GM12878 (cell line): ENCODE results near the gene TMEM91. TPM values are rescaled to one million over a fixed set of nuclear protein-coding genes. Genes with fewer than 3 reads are reported as not detected.

Source experiments
- ATAC-seq: fragments of 200-7000 bp; cut with Tn5 transposase; 3 replicates; pipeline ENCODE4 v1.9.1; 2020; ENCODE audit warnings: mild to moderate bottlenecking, moderate library complexity
- BruUV-seq: library from RNA; stranded (reverse); fragments of 400-500 nt; replicated peaks from 2 replicates; lab custom pipeline; 2021; lab: Mats Ljungman, UMichigan
- CTCF ChIA-PET: fragments of 300-600 bp; sonication (Branson Sonifier 250); formaldehyde crosslinking; extraction: SDS; loops from one replicate; lab custom pipeline; 2021; ENCODE audit warnings: inconsistent platforms; lab: Yijun Ruan, JAX
- POLR2A ChIA-PET: fragments of 350-600 bp; formaldehyde crosslinking; extraction: SDS; loops from one replicate; lab custom pipeline; 2021; ENCODE audit warnings: inconsistent platforms; lab: Charles Lee
- RAD21 ChIA-PET: fragments of 300-600 bp; sonication (Branson Sonifier 250); formaldehyde crosslinking; loops from one replicate; lab custom pipeline; 2023; ENCODE audit warnings: antibody characterized with exemption; ENCODE audit not compliant: unreplicated experiment; lab: Charles Lee
- SMC1A ChIA-PET: fragments of 300-600 bp; sonication (Branson Sonifier 250); formaldehyde crosslinking; loops from one replicate; lab custom pipeline; 2023; ENCODE audit not compliant: unreplicated experiment, uncharacterized antibody; lab: Charles Lee
- DNase-seq: peaks from one replicate; pipeline ENCODE4 v3.0.0-alpha.2; 2011; ENCODE audit warnings: low read depth, low spot score
- FAIRE-seq: peaks from 3 replicates; lab custom pipeline; 2011; peaks lifted over from hg19 to GRCh38; lab: Jason Lieb, UNC
- H2AFZ ChIP-seq: 2 replicates; pipeline ENCODE4 v1.6.0; 2011; ENCODE audit warnings: low read depth, low read length, control low read depth; ENCODE audit not compliant: control insufficient read depth
- H3K27ac ChIP-seq: 2 replicates; pipeline ENCODE4 v1.5.1; 2011; ENCODE audit warnings: control low read depth; ENCODE audit not compliant: control insufficient read depth, insufficient read depth
- H3K27me3 ChIP-seq, 2 experiments: replicated peaks in 1 of 2; 2 replicates each; pipeline versions ENCODE4 v1.6.0 to v1.6.1; 2011; ENCODE audit warnings: low read length in 1 of 2; ENCODE audit not compliant: control insufficient read depth in 2 of 2, insufficient read depth in 2 of 2
- H3K36me3 ChIP-seq, 2 experiments: 2 replicates each; pipeline ENCODE4 v1.5.1; 2011; ENCODE audit warnings: low read length in 1 of 2; ENCODE audit not compliant: control insufficient read depth in 2 of 2, insufficient read depth in 2 of 2
- H3K4me1 ChIP-seq: 2 replicates; pipeline ENCODE4 v1.6.1; 2011; ENCODE audit warnings: mild to moderate bottlenecking, low read length, moderate library complexity, mixed read lengths; ENCODE audit not compliant: control insufficient read depth, insufficient read depth
- H3K4me2 ChIP-seq: 2 replicates; pipeline ENCODE4 v1.6.0; 2011; ENCODE audit warnings: control low read depth; ENCODE audit not compliant: control insufficient read depth, insufficient read depth
- H3K4me3 ChIP-seq: fragments of 200-600 bp; sonication (generic); 2 replicates; pipeline ENCODE4 v1.5.1; 2016
- H3K79me2 ChIP-seq: 2 replicates; pipeline ENCODE4 v1.6.0; 2011; ENCODE audit warnings: low read length; ENCODE audit not compliant: control insufficient read depth, insufficient read depth
- H3K9ac ChIP-seq: 2 replicates; pipeline ENCODE4 v1.8.0; 2011; ENCODE audit warnings: low read length, control low read depth, mixed read lengths; ENCODE audit not compliant: control insufficient read depth, insufficient read depth
- H3K9me3 ChIP-seq: replicated peaks from 3 replicates; pipeline ENCODE4 v1.5.1; 2011; ENCODE audit warnings: mild to moderate bottlenecking, low read length; ENCODE audit not compliant: control insufficient read depth, insufficient read depth
- H4K20me1 ChIP-seq: 2 replicates; pipeline ENCODE4 v1.6.0; 2011; ENCODE audit not compliant: control insufficient read depth, insufficient read depth
- BHLHE40 ChIP-seq, 2 experiments: fragments of 450-650 bp in 1 of 2; IDR thresholded peaks; 2 replicates each; pipeline ENCODE4 v1.6.1; 2011 to 2017; ENCODE audit warnings: low read depth in 2 of 2, borderline replicate concordance in 1 of 2, improper control_type of control experiment in 1 of 2, low read length in 1 of 2, mild to moderate bottlenecking in 1 of 2
- HDAC6 ChIP-seq: fragments of 200-600 bp; sonication (generic); IDR thresholded peaks from one replicate; pipeline ENCODE4 v1.8.0; 2017; ENCODE audit warnings: antibody characterized with exemption; ENCODE audit not compliant: unreplicated experiment
- HDGF ChIP-seq: fragments of 450-650 bp; IDR thresholded peaks from 2 replicates; pipeline ENCODE4 v1.6.1; 2016; ENCODE audit warnings: antibody characterized with exemption
- IRF5 ChIP-seq: fragments of 450-650 bp; IDR thresholded peaks from 2 replicates; pipeline ENCODE4 v1.6.1; 2017; ENCODE audit warnings: borderline replicate concordance
- MLLT1 ChIP-seq: fragments of 450-650 bp; IDR thresholded peaks from 2 replicates; pipeline ENCODE4 v1.6.1; 2016; ENCODE audit warnings: mild to moderate bottlenecking
- MYB ChIP-seq: fragments of 150-350 bp; IDR thresholded peaks from 2 replicates; pipeline ENCODE4 v1.6.1; 2014; ENCODE audit warnings: mild to moderate bottlenecking, low read depth, low read length, borderline replicate concordance
- NKRF ChIP-seq: fragments of 450-650 bp; conservative IDR thresholded peaks from 2 replicates; pipeline ENCODE4 v1.6.1; 2017; ENCODE audit warnings: mild to moderate bottlenecking, moderate library complexity
- PKNOX1 ChIP-seq: fragments of 450-650 bp; IDR thresholded peaks from 2 replicates; pipeline ENCODE4 v1.6.1; 2016; ENCODE audit warnings: mild to moderate bottlenecking
- POLR2AphosphoS5 ChIP-seq: IDR thresholded peaks from 2 replicates; pipeline ENCODE4 v1.6.1; 2011; ENCODE audit warnings: mild to moderate bottlenecking, low read length, inconsistent platforms
- RUNX3 ChIP-seq: IDR thresholded peaks from 2 replicates; pipeline ENCODE4 v1.6.1; 2012; ENCODE audit warnings: low read length, inconsistent platforms
- SMARCA5 ChIP-seq: fragments of 450-650 bp; IDR thresholded peaks from 2 replicates; pipeline ENCODE4 v1.6.1; 2017; ENCODE audit warnings: mild to moderate bottlenecking
- SUPT20H ChIP-seq: IDR thresholded peaks from 2 replicates; pipeline ENCODE4 v1.6.1; 2011; ENCODE audit warnings: low read depth, mild to moderate bottlenecking, low read length, moderate library complexity, borderline replicate concordance; ENCODE audit not compliant: control insufficient read depth
- WGBS: methylation state at CpG from one replicate; pipeline ENCODE4 v1.1.6; 2016; ENCODE audit warnings: low lambda C conversion rate; ENCODE audit not compliant: insufficient replicate concordance, insufficient coverage; ENCODE audit errors: missing lambda C conversion rate; 5-methylcytosine and 5-hydroxymethylcytosine counted together
- in situ Hi-C: fragments of 300-500 bp; cut with MboI; formaldehyde crosslinking; loops from 9 replicates; pipeline ENCODE4 v1.14.3; 2018; ENCODE audit warnings: mixed read lengths
- intact Hi-C: fragments of 100-400 bp; cut with micrococcal nuclease; formaldehyde crosslinking; loops from one replicate; pipeline ENCODE4 v1.14.2; 2022; ENCODE audit not compliant: unreplicated experiment
- polyA plus RNA-seq, 11 experiments: library from polyadenylated mRNA; depleted of rRNA in 4 of 11; unstranded in 6 of 11; stranded (reverse) in 5 of 11; fragments of >200 nt; fragmentation: Nextera tagmentation in 4 of 11; fragmentation: Illumina TruSeq in 1 of 11; extraction: Ambion mirVana in 4 of 11; extraction: Trizol in 1 of 11; gene quantifications; 1 replicate in 1 of 11; 2 replicates in 10 of 11; pipeline versions ENCODE4 v1.2.1 to v1.2.3, GENCODE V29; 2011 to 2016; ENCODE audit warnings: inconsistent platforms in 2 of 11, missing spikeins in 2 of 11, low read depth in 1 of 11
- total RNA-seq, 4 experiments: library from RNA; depleted of rRNA in 3 of 4; stranded (reverse); fragments of >200 nt in 3 of 4; fragmentation: Illumina TruSeq in 1 of 4; extraction: Trizol in 1 of 4; gene quantifications; 2 replicates each; pipeline versions ENCODE4 v1.2.1 to v1.2.3, GENCODE V29; 2013 to 2021

Gene TMEM91
- total and polyA plus RNA-seq, 10 of the 15 experiments (the other 5 are each of a cell fraction or from before 2014, with no cell fraction given) = 1.5 to 5.5 (median 2.7) TPM

- no peak overlapping the region; the same call in 1 of the 2 replicates for H2AFZ ChIP-seq
- TF ChIP-seq SMARCA5 (0 out of 2 replicates have a peak, but pooled peaks have one; percentile 42), NKRF (peak; percentile 72; the same call in 1 of the 2 replicates), MLLT1 (no peak), PKNOX1 (no peak), SUPT20H (no peak), HDGF (peak; percentile 80), HDAC6 (no peak), BHLHE40 (IDR thresholded peaks at IDR 0.05; ENCODE audit: borderline replicate concordance in 1 of 2, low read depth in 2 of 2, low read length in 1 of 2) (peak in 1 of 2 experiments; percentile 17; a peak in 1 of 4 replicates), IRF5 (no peak), MYB (no peak), POLR2AphosphoS5 (0 out of 2 replicates have a peak, but pooled peaks have one; percentile 38), RUNX3 (0 out of 2 replicates have a peak, but pooled peaks have one; percentile 3)
- TF ChIP-seq, all 136 proteins: peak for 6
- peak overlapping the region; percentile 89 for H3K4me3 ChIP-seq
- BruUV-seq = no TSS peak
- ChIA-PET RAD21 (interaction anchor here (0.7 to 3.4 kb wide), 11 partner anchors 14 to 146 kb away, joined by 3 to 41 read pairs (median 5); partner anchors contain the start of genes B9D2, DMAC2 and HNRNPUL1), POLR2A (interaction anchor here (0.5 to 3.2 kb wide), 12 partner anchors 8 to 774 kb away, joined by 3 to 46 read pairs (median 5); partner anchors contain the start of genes B9D2 and DMAC2), CTCF (interaction anchor here (0.7 to 6.4 kb wide), 8 partner anchors 14 to 98 kb away, joined by 3 to 91 read pairs (median 6); partner anchors contain the start of genes B9D2, CCDC97 and HNRNPUL1), SMC1A (interaction anchor here (0.8 to 3.1 kb wide), 6 partner anchors 14 to 87 kb away, joined by 3 to 14 read pairs (median 4); partner anchors contain the start of genes B9D2 and HNRNPUL1)
- peak overlapping the region; percentile 84 for H3K27ac ChIP-seq
- no peak for DNase-seq
- in situ Hi-C loops = no loop called here
- no peaks in the 10 kb centered on the region for H3K9me3 ChIP-seq
- peak overlapping the region; percentile 87 for H3K9ac ChIP-seq
- intact Hi-C loops = loop anchor here (2.0 to 5.0 kb wide), 4 partner anchors 24 to 186 kb away; partner anchors contain the start of gene CCDC97
- no peaks in the 10 kb centered on the region for H3K27me3 ChIP-seq
- WGBS = under 1% methylated on average over 21 of the region's 22 CpGs
- H3K4me2 ChIP-seq = peak overlapping the region; percentile 78
- peaks cover 4 to 7% of the 10 kb centered on the region in 2 experiments; a peak in 3 of 4 replicates for H3K36me3 ChIP-seq
- peaks cover 57% of the 10 kb centered on the region for H3K79me2 ChIP-seq
- peaks cover 16% of the 10 kb centered on the region for H3K4me1 ChIP-seq
- ATAC-seq = peak; percentile 13
- peak; percentile 7 for FAIRE-seq
- H4K20me1 ChIP-seq = 0 out of 2 replicates have a peak, but pooled peaks cover 2% of the 10 kb centered on the region
Measured at GRCh38 chr19:41350735-41351338, 25.5 kb upstream of the TMEM91 start.
